ENCODE results near the gene KCND2.

The KCND2 gene

DNA sequence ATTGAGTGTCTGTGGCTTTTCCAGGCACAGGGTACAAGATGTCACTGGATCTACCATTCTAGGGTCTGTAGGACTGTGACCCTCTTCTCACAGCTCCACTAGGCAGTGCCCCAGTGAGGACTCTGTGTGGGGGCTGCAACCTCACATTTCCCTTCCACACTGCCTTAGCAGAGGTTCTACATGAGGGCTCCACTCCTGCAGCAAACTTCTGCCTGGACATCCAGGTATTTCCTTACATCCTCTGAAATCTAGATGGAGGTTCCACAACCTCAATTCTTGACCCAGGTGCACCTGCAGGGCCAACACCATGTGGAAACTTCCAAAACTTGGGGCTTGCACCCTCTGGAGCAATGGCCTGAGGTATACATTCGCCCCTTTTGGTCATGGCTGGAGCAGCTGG lies 183.7 kb downstream of the KCND2 start:
- TF ChIP-seq, protein P1, sequence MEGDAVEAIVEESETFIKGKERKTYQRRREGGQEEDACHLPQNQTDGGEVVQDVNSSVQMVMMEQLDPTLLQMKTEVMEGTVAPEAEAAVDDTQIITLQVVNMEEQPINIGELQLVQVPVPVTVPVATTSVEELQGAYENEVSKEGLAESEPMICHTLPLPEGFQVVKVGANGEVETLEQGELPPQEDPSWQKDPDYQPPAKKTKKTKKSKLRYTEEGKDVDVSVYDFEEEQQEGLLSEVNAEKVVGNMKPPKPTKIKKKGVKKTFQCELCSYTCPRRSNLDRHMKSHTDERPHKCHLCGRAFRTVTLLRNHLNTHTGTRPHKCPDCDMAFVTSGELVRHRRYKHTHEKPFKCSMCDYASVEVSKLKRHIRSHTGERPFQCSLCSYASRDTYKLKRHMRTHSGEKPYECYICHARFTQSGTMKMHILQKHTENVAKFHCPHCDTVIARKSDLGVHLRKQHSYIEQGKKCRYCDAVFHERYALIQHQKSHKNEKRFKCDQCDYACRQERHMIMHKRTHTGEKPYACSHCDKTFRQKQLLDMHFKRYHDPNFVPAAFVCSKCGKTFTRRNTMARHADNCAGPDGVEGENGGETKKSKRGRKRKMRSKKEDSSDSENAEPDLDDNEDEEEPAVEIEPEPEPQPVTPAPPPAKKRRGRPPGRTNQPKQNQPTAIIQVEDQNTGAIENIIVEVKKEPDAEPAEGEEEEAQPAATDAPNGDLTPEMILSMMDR (IDR thresholded peaks at IDR 0.05; ENCODE audit: low read depth, low read length, poor library complexity, severe bottlenecking), result no peak
- TF ChIP-seq EZH2phosphoT487 (IDR thresholded peaks at IDR 0.05; ENCODE audit: borderline replicate concordance, low read length), result no peak
- H3K79me2 ChIP-seq (ENCODE audit: control insufficient read depth, low read length), result no peaks in the 10 kb centered on the region
- H3K4me3 ChIP-seq (ENCODE audit: low read length), result no peak overlapping the region
- H3K9me2 ChIP-seq (replicated peaks; ENCODE audit: control insufficient read depth, low read length), result no peaks in the 10 kb centered on the region
- no peak overlapping the region for H3K27ac ChIP-seq (ENCODE audit: low read depth, low read length)
- H3K36me3 ChIP-seq (ENCODE audit: control insufficient read depth, low read length), result no peaks in the 10 kb centered on the region
- no peaks in the 10 kb centered on the region for H4K20me1 ChIP-seq (ENCODE audit: control insufficient read depth, insufficient read depth, low read depth, low read length)
- peaks cover 17% of the 10 kb centered on the region for H3K9me3 ChIP-seq (ENCODE audit: control insufficient read depth, insufficient read depth, low read length)
- no peaks in the 10 kb centered on the region for H3K4me1 ChIP-seq (ENCODE audit: control insufficient read depth, low read length)
- no peaks in the 10 kb centered on the region for H3F3A ChIP-seq (ENCODE audit: control insufficient read depth, insufficient read depth)
- H3K27me3 ChIP-seq (ENCODE audit: control insufficient read depth, low read length), result no peaks in the 10 kb centered on the region
- H3K4me2 ChIP-seq (ENCODE audit: low read length), result no peak overlapping the region

DNA sequence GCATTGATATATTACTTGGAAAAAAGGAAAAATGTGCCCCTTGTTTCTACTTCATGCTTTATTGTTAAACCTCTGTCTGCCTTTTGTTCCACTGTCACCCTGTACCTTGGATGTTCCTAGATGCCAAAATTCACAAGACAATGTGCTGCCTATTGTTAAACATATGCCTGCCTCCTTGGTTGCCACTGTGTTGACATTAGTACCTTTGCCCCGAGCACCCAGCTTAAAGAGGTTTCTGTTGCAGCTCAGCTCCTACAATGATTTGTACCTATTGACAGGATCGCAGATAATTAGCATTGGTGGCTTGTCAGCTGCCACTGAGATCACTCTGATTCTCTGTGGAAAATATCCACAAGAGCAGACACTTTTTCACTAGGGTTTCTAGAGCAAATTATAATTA lies 188.0 kb downstream of the KCND2 start:
- Histone ChIP-seq H3K9me2 (replicated peaks; ENCODE audit: control insufficient read depth, low read length) (no peaks in the 10 kb centered on the region), H3K27me3 (ENCODE audit: control insufficient read depth, low read length) (no peaks in the 10 kb centered on the region), H3K4me2 (ENCODE audit: low read length) (no peak overlapping the region), H3F3A (ENCODE audit: control insufficient read depth, insufficient read depth) (no peaks in the 10 kb centered on the region), H3K27ac (ENCODE audit: low read depth, low read length) (no peak overlapping the region), H3K36me3 (ENCODE audit: control insufficient read depth, low read length) (no peaks in the 10 kb centered on the region), H3K9me3 (ENCODE audit: control insufficient read depth, insufficient read depth, low read length) (peaks cover 8% of the 10 kb centered on the region), H3K4me3 (ENCODE audit: low read length) (no peak overlapping the region), H3K4me1 (ENCODE audit: control insufficient read depth, low read length) (no peaks in the 10 kb centered on the region), H3K79me2 (ENCODE audit: control insufficient read depth, low read length) (no peaks in the 10 kb centered on the region), H4K20me1 (ENCODE audit: control insufficient read depth, insufficient read depth, low read depth, low read length) (no peaks in the 10 kb centered on the region)
- TF ChIP-seq, protein P1 (IDR thresholded peaks at IDR 0.05; ENCODE audit: low read depth, low read length, poor library complexity, severe bottlenecking), result no peak
- no peak for TF ChIP-seq EZH2phosphoT487 (IDR thresholded peaks at IDR 0.05; ENCODE audit: borderline replicate concordance, low read length)

DNA sequence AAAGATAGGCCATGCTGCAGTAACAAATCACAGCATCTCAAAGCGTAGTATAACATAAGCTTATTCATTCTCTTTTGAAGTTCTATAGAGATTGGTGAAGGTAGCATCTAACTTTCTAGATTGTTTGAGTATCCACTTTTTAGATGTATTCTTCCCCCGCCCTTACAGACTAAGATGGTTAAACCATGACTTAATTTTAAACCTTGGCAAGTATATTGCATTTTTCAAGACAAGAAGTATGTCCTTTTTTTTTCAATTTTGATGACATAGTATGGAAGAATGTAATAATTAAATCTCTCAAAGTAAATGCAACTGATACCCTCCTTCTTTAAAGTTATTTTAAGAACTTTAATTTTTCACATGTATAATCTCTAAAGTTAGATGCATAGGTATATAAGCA lies 190.0 kb downstream of the KCND2 start:
- no peaks in the 10 kb centered on the region for H3K9me3 ChIP-seq (ENCODE audit: control insufficient read depth, insufficient read depth, low read length)
- H3K9me2 ChIP-seq (replicated peaks; ENCODE audit: control insufficient read depth, low read length), result no peaks in the 10 kb centered on the region
- no peak overlapping the region for H3K4me2 ChIP-seq (ENCODE audit: low read length)
- H3K4me3 ChIP-seq (ENCODE audit: low read length), result no peak overlapping the region
- no peaks in the 10 kb centered on the region for H3K27me3 ChIP-seq (ENCODE audit: control insufficient read depth, low read length)
- no peaks in the 10 kb centered on the region for H3F3A ChIP-seq (ENCODE audit: control insufficient read depth, insufficient read depth)
- no peaks in the 10 kb centered on the region for H3K4me1 ChIP-seq (ENCODE audit: control insufficient read depth, low read length)
- no peaks in the 10 kb centered on the region for H3K36me3 ChIP-seq (ENCODE audit: control insufficient read depth, low read length)
- no peaks in the 10 kb centered on the region for H3K79me2 ChIP-seq (ENCODE audit: control insufficient read depth, low read length)
- no peaks in the 10 kb centered on the region for H4K20me1 ChIP-seq (ENCODE audit: control insufficient read depth, insufficient read depth, low read depth, low read length)
- TF ChIP-seq EZH2phosphoT487 (IDR thresholded peaks at IDR 0.05; ENCODE audit: borderline replicate concordance, low read length), result no peak
- TF ChIP-seq, protein P1 (IDR thresholded peaks at IDR 0.05; ENCODE audit: low read depth, low read length, poor library complexity, severe bottlenecking), result no peak
- H3K27ac ChIP-seq (ENCODE audit: low read depth, low read length), result no peak overlapping the region

DNA sequence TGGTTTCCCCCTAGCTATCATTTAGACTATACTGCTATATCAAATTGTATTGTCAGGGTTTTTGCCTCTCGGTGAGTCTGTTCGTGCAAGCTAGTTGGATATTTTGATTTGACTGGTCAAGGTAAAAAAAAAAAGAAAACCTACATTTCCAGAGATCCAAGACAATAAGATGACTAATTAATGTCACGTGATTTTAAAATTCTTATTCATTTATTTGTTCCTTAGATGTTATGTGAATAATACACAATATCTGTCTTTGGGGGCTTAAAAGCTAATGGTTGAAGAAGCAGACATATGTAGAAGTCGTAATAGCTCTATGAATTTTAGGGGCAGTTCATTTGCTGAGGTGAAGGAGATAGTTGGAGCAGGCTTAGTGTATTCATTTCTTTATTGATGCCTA lies 191.1 kb downstream of the KCND2 start:
- no peaks in the 10 kb centered on the region for H3K9me2 ChIP-seq (replicated peaks; ENCODE audit: control insufficient read depth, low read length)
- TF ChIP-seq EZH2phosphoT487 (IDR thresholded peaks at IDR 0.05; ENCODE audit: borderline replicate concordance, low read length), result no peak
- TF ChIP-seq, protein P1 (IDR thresholded peaks at IDR 0.05; ENCODE audit: low read depth, low read length, poor library complexity, severe bottlenecking), result no peak
- no peak overlapping the region for H3K4me3 ChIP-seq (ENCODE audit: low read length)
- H3K4me1 ChIP-seq (ENCODE audit: control insufficient read depth, low read length), result no peaks in the 10 kb centered on the region
- H3K79me2 ChIP-seq (ENCODE audit: control insufficient read depth, low read length), result no peaks in the 10 kb centered on the region
- H3K36me3 ChIP-seq (ENCODE audit: control insufficient read depth, low read length), result no peaks in the 10 kb centered on the region
- H3K4me2 ChIP-seq (ENCODE audit: low read length), result no peak overlapping the region
- H3K27me3 ChIP-seq (ENCODE audit: control insufficient read depth, low read length), result no peaks in the 10 kb centered on the region
- no peaks in the 10 kb centered on the region for H3F3A ChIP-seq (ENCODE audit: control insufficient read depth, insufficient read depth)
- H3K27ac ChIP-seq (ENCODE audit: low read depth, low read length), result no peak overlapping the region
- no peaks in the 10 kb centered on the region for H4K20me1 ChIP-seq (ENCODE audit: control insufficient read depth, insufficient read depth, low read depth, low read length)
- no peaks in the 10 kb centered on the region for H3K9me3 ChIP-seq (ENCODE audit: control insufficient read depth, insufficient read depth, low read length)

All from DOHH2 (cell line).